RPMI8226 (cell line): ENCODE measurements around the gene TACC3.

ENCODE experiments used
- DNase-seq: peaks from one replicate; pipeline ENCODE4 v3.0.0-alpha.2; 2015

The TACC3 gene

GRCh38 chr4:1748465-1748995 is 27.2 kb downstream of the TACC3 start:
- peak; percentile 83 for DNase-seq

DNA sequence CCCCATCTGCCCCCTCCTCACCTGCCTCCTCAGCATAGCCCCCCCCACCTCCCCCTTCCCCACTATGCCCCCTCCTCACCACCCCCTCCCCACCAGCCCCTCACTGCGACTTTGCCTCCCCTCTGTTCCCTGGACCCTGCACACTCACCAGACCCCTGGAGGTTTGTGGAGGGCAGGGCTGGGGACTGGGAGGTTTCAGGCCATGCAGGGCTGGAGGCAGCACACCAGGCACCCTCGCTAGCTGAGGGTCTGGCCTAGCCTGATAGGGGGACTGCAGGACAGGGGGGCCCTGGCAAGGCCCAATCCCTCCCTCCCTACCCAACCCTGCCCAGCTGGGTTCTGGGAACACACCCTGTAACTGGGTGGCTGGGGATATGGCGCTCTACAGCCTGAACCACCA is 28.0 kb downstream of the TACC3 start:
- no peak for DNase-seq

DNA sequence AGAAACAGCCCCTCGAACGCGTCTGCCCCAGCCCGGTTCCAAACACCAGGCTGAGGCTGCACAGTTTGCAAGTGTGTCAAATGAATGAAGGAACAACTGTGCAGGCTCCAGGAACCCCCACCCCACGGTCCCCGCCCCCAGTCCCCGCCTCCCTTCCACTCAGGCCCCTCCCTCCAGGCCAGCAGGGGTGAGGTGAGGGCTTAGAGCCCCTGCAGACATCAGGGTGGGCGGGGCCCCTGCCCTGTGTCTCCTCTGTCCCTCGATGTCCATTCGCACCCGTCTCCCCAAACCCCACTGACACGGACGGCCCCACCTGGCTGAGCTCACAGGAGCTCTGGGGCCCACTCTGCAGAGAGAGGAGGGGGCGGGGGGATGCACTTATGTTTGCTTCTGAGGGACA is 28.5 kb downstream of the TACC3 start:
- DNase-seq: no peak

DNA sequence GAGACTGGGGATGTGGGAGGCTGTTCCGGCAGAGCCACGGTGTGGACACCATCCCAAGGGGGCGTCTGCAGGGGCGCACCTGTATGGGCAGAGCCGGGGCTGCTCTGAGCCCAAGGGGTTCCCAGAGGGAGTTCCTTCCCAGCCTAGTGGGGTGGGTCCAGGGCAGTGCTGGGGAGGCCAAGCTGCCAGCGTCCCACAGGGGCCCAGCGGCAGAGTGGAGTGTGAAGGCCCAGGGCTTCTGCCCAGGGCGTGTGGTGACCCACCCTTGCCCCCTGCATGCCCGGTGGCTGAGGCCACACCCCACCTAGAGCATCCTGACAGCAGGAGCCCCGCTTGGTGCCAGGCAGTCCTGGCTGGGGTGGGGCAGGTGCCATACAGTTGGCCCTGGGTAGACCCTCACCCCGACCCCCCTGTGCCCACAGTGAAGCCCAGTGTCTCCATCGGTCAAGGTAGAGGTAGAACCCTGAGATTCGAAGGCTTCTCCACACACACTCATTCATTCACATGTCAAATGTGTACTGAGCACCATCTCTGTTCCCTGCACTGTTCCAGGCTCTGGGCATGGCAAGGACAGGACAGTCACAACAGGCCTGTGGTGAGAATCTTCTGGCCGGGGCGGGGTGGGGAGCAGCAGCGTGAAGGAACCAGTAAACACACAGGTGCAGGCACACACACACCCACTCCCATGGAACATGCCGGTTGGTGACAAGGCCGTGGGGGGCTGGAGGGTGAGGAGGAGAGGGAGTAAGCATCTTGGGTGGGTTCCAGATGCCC is 29.2 kb downstream of the TACC3 start:
- no peak for DNase-seq

DNA sequence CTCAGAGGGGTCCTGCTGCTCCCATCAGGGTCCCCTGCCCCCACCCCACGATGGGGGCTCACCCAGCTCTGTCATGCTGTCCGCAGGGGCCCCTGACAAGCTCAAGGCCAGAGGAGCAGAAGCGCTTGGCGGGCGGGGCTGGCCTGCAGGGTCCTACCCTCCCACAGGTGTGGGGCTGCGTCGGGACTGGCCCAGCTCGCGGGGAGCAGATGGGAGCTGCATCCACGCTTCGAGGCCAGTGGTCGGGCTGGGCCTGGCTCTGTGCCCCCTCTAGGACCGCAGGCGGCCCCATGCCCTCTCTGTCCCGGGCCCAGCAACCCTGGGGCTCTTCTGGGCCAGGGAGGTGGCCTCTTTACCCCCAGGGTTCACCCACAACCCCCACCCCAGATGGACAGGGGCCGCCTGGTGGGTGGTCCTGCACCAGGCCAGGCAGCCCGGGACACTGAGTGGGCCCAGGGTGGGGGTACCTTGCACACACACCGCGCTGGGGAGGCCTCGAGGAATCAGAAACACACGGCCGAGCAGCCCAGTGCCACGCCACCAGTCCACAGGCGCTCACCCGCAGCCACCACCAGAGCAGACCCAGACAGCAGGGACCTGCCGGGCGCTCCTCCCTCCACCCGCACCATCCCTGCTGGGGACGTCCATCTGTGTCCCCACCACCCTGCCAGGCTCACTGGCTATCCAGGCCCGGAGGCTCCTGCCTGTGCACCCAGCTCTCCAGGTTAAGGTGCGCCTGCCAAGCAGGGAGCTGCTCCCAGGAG is 30.0 kb downstream of the TACC3 start:
- no peak for DNase-seq

GRCh38 chr4:1751919-1752283 is 30.6 kb downstream of the TACC3 start:
- no peak for DNase-seq

- DNase-seq: no peak
Observed at GRCh38 chr4:1752284-1753041, 31.1 kb downstream of the TACC3 start.

DNA sequence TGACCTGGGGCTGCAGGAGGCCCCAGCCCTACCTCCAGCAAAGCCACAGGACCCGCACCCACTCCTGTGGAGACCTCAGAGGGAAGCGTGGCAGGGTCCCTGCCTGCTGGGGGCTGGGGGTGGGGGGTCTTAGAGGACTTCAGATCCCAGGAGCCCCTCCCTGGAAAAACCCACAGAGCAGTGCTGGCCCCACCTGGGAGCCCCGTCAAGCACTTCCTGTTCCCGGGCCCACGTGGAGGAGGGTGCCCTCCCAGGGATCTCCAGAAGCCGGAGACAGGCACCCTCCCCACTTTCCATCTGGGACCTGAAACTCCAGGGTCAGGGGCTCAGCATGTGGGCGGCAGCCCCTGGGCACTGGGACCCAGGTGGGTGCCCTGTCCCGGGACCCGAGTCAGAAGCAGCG is 32.0 kb downstream of the TACC3 start:
- DNase-seq: no peak

DNA sequence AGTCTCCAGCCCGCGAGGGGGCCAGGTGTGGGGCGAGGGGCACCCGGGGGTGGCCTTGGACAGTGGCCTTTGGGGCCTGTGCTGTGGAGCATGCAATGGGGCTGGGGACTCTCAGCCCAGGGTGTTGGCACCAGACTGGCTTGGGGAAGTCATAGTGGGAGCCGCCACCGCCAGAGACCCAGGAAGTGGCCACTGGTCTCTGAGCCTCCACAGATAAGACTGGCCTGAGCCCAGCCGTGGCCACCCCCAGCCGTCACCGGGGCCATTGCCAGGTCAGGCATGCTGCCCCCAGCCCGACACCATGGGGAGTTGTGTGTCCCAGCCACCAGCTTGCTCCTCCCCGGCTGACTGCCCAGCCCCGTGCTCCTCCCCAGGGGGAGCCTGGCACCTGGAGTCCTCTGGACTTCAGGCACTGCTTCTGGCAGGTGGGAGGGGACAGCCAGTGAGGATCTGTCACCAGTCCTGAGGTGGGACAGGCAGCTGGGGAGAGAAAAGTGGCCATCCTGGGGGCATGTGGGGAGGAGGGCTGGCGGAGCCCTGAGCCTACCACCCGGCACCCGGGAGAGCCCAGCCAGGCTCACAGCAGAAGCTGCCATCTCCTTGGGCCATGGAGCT is 32.5 kb downstream of the TACC3 start:
- no peak for DNase-seq

GRCh38 chr4:1754336-1754735 is 33.0 kb downstream of the TACC3 start:
- peak; percentile 46 for DNase-seq

- no peak for DNase-seq
Observed at GRCh38 chr4:1755297-1755696, 34.0 kb downstream of the TACC3 start.

GRCh38 chr4:1756079-1756478 is 34.8 kb downstream of the TACC3 start:
- no peak for DNase-seq

DNA sequence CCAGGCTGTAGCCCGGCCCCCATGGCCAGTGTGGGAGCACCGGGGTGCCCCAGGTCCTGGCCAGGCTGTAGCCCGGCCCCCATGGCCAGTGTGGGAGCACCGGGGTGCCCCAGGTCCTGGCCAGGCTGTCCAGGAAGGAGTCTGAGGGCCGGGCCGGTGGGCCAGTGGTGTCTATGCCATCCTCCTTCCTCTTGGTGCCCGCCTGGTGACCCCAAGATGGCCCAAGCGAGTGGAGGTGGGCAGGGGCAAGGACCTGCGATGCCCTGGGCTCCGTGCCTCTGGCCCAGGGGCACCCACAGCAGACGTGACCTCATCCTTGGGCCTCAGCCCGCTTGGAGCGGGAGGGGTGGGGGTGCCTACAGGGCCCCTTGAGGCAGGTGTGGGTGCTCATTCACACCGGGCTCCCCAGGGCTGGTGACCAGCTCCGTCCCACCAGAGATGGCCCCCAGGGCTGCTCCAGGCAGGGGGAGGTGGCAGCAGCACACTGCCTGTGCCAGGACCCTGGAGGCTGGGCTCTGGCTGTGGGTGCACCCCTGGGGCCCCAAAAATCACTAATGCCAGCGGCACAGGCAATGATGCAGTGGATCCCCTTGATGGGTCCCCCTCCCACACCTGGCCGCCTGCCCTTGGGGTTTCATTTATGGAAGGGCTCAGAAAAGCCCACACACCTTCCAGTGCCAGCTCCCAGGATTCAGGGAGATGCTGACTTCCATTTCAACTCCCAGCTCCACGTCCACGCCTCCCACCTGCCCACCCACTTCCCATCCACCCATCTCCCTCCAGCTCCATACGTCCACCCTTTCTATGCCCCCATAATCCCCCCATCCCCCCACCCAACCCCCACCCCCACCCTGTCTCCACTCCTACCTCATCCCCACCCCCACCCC is 35.8 kb downstream of the TACC3 start:
- no peak for DNase-seq

DNA sequence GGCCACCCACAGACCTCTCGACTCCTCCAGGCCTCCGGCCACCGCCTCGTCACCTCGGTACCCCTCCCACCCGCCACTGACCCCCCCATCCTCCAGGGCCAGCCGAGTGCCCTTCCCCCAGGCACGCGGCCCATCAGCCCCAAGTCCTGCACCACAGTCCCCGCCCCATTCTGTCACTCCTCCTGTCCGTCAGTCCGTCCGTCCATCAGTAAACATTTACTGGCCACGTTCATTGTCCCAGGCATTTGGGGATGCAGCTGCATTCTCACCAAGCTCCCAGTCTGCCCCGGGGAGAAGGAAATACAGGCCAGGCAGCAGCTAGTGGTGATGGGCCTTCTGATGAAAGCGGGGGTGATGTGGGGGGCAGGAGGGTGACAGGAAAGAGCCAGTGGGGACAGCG is 36.5 kb downstream of the TACC3 start:
- no peak for DNase-seq

DNA sequence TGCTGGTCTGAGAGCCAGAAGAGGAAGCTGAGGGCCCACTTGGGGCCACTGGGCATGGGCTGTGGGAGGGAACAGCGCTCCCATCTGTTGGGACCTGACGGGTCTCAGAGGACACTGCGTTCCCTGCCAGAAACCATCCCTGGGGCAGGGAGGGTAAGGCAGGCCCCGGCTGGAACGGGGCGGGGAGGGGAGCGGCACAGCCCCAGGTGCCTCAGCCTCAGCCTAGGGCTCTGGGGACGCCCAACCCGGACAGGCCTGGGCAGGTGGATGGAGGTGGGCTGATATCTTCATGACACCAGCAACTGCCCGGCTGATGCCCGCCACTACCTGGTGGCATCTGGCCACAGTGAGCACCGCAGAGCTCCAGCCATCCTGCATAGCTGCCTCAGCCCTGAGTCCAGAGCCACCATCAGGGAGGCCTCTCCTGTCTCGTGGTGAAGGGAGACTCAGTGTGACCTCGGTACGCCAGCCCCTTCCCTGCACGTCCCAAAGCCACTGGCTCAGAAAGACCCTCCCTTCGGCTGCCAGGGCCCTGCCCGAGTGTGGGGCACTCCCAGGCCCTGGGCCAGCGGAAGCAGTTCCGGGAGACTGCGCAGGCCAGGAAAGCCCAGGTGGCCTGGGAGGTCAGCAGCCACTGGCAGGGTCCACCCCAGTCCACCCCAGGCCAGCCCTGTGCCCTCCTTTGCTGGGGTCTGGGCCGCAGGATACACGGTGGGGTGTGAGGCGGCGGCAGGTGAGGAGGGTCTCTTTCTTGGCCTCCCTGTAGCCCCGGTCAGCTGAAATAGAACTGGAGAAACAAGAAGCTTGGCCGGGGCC is 37.2 kb downstream of the TACC3 start:
- DNase-seq: no peak

DNA sequence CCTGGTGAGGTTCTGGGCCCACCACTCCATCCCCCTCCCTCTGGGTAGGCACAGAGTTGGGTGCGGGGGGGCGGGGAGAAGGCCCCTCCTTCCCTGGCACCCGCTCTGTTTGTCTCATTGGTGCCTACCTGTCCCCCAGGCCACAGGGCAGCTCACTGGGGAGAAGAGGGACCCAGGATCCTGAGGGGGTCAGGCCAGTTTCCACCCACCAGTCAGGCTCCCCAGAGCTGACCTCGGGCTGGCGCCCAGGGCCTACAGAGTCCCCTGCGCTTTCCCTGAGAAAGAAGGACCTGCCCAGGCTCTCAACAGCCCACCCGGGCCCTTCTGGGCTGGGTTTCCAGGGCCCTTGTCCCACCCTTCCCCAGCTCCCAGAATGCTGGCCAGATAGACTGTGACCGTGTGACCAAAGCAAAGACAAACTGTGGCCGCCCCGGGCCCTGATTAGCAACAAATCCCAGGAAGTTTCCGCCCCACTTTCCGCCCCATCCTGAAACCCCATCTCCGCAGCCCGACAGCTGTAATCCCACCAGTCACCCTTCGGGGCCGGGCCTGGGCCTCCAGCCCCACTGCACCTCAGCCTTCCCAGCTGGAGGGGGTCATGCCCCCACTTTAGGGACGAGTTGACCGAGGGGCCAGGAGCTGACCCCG is 38.0 kb downstream of the TACC3 start:
- DNase-seq: no peak

DNA sequence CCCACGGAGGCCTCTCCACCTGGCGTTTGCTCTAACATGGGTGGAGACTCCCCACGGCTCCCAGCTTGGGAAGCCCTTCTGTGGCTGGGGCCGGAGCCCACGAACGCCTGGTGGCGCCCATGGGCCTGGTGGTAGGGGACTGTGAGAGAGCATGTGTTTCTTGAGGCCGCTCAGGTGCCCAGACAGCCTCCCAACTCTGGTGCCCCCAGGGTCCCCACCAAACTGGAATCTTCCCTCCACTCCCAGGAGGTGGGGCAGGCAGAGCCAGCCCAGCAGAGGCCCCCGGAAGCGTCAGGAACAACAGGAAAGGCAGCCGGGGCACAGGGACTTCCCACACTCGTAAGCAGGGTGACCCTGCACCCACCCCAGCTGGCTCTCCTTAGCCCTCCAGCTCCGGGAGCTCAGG is 38.5 kb downstream of the TACC3 start:
- peak; percentile 30 for DNase-seq

- no peak for DNase-seq
Observed at GRCh38 chr4:1760521-1761071, 39.3 kb downstream of the TACC3 start.

DNA sequence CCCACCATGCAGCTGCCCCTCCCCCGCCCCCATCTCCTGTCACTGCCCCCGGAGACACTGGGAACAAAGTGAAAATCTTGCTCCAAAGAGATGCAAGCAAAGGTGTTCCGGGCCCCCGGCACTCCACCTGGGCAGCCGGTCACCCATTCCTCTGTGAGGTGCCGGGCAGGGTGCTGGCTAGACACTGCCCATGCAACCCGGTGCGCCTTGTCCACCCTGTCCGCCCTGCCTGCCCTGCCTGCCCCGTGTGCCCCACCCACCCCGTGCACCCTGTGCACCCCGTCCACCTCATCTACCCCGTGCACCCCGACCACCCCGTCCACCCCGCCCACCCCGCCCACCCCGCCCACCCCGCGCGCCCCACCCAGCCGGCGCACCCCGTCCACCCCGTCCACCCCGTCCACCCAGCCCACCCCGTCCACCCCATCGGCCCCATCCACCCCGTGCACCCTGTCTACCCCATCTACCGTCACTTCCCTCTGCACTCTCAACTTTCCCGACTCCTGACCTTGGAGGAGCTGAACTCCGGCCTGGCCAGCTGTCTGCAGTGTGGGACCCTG is 39.9 kb downstream of the TACC3 start:
- no peak for DNase-seq
